Measurements from ENCODE around the gene SLC36A1.

Gene SLC36A1

GRCh38 chr5:151451626-151452520 is 4.5 kb downstream of the SLC36A1 start:
- no peak for DNase-seq

- peak; percentile 6 for DNase-seq
Observed at GRCh38 chr5:151454166-151454565, 6.8 kb downstream of the SLC36A1 start.

GRCh38 chr5:151454889-151455288 is 7.5 kb downstream of the SLC36A1 start:
- no peak for DNase-seq

GRCh38 chr5:151456321-151456940 is 9.0 kb downstream of the SLC36A1 start:
- peak; percentile 8 for DNase-seq

GRCh38 chr5:151458314-151458713 is 10.9 kb downstream of the SLC36A1 start:
- no peak for DNase-seq

GRCh38 chr5:151459680-151460324 is 12.4 kb downstream of the SLC36A1 start:
- no peak for DNase-seq

- no peak for DNase-seq
Observed at GRCh38 chr5:151461312-151461711, 13.9 kb downstream of the SLC36A1 start.

- DNase-seq = no peak
Observed at GRCh38 chr5:151463137-151464029, 16.0 kb downstream of the SLC36A1 start.

- DNase-seq = no peak
Observed at GRCh38 chr5:151464101-151464500, 16.7 kb downstream of the SLC36A1 start.

GRCh38 chr5:151465476-151465875 is 18.1 kb downstream of the SLC36A1 start:
- no peak for DNase-seq

GRCh38 chr5:151467576-151467975 is 20.2 kb downstream of the SLC36A1 start:
- no peak for DNase-seq

- DNase-seq = no peak
Observed at GRCh38 chr5:151469386-151469785, 22.0 kb downstream of the SLC36A1 start.

- DNase-seq = peak; percentile 92
Observed at GRCh38 chr5:151469992-151470391, 22.6 kb downstream of the SLC36A1 start.

GRCh38 chr5:151470439-151470838 is 23.0 kb downstream of the SLC36A1 start:
- peak; percentile 64 for DNase-seq

- peak; percentile 49 for DNase-seq
Observed at GRCh38 chr5:151471276-151471675, 23.9 kb downstream of the SLC36A1 start.

GRCh38 chr5:151474799-151475198 is 27.4 kb downstream of the SLC36A1 start:
- no peak for DNase-seq

- no peak for DNase-seq
Observed at GRCh38 chr5:151475388-151475787, 28.0 kb downstream of the SLC36A1 start.

- DNase-seq = no peak
Observed at GRCh38 chr5:151476016-151476415, 28.6 kb downstream of the SLC36A1 start.

- DNase-seq = peak; percentile 13
Observed at GRCh38 chr5:151477101-151477500, 29.7 kb downstream of the SLC36A1 start.

GRCh38 chr5:151480384-151481293 is 33.2 kb downstream of the SLC36A1 start:
- DNase-seq = no peak

- no peak for DNase-seq
Observed at GRCh38 chr5:151483176-151483575, 35.8 kb downstream of the SLC36A1 start.

GRCh38 chr5:151483647-151484046 is 36.2 kb downstream of the SLC36A1 start:
- no peak for DNase-seq

All from NCI-H2029 (cell line).